GM19467 (cell line): Measurements from ENCODE around the gene ABCC5.

Source experiments
- ATAC-seq: cut with Tn5 transposase; IDR thresholded peaks from one replicate; pipeline ENCODE4 v1.9.1; 2021; ENCODE audit warnings: mild to moderate bottlenecking, moderate library complexity; ENCODE audit not compliant: unreplicated experiment

The ABCC5 gene

GRCh38 chr3:183981990-183982644, 35.6 kb downstream of the ABCC5 start:
- no peak for ATAC-seq

DNA sequence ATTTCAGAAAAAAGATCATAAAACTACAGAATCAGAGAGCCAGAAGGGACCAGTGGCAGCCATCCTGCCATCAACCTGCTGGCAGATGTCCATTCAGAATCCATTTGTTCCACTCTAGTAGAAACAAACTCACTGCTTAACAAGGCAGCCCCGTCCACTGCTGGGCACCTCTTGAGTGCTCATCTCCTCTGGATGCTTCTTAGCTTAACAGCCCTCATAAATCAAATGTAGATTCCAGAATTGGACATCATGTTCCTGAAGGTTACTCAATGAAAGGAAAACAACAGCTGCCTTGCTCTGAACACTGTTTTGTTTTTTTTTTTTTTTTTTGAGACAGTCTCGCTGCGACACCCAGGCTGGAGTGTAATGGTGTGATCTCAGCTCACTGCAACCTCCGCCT, 37.3 kb downstream of the ABCC5 start:
- no peak for ATAC-seq

- no peak for ATAC-seq
Observed at GRCh38 chr3:183975981-183976662, 41.6 kb downstream of the ABCC5 start.

- no peak for ATAC-seq
Observed at GRCh38 chr3:183968666-183969245, 48.9 kb downstream of the ABCC5 start.

DNA sequence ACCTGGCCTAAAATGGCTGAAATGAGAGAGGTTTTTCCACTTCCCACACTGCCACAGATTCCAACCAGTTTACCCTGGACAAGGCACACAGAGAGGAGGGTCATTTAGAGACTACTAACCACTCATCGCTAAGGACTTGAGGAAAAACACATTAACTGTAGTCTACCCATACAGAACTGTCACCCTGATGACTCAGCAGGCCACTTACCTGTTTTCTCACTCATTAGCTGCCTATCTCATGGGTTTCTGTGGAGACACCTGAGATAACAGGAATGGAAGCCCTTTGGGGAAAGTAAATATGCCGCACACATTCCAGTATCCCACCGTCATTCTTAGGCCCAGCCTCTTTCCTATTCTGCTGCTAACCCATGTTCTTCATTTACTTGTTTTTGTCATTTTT, 50.0 kb downstream of the ABCC5 start:
- ATAC-seq, result no peak

DNA sequence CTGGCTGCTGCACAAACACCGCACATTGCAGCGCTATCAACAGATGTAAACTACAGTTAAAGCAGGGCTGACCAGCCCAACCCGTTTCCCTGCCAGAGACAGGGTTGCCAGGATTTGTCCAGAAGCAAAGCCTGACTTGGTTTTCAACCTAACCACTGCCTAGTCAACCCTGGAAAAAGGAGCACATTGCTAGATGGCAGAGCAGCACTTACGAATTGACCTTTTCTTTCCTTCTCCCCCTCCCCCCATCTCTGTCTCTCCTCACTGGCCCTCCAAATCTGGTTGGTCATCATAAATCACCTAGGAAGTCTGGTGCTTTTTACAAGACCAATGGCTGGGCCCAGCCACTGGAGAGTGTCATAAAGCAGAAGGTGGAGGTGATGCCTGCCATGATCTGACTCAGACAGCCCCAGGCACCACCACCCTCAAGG, 51.3 kb downstream of the ABCC5 start:
- no peak for ATAC-seq

- no peak for ATAC-seq
Observed at GRCh38 chr3:183962807-183963206, 54.9 kb downstream of the ABCC5 start.

- ATAC-seq, result no peak
Observed at GRCh38 chr3:183959214-183959613, 58.5 kb downstream of the ABCC5 start.

DNA sequence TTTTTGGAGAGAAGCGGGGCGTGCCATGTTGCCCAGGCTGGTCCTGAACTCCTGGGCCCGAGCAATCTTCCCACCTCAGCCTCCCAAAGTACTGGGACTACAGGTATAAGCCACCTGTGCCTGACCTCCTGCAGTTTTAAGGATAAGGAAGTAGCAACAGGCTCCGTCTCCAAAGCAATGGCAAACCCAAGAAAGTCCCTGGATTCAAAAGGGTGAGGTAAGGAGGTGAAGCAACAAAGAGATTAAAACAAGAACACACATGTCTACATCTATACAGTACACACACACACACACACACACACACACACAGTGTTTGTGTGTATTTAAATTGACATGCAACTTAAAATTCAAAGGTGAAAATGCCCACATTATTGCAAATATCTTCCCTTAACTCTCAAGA, 58.9 kb downstream of the ABCC5 start:
- ATAC-seq, result no peak

DNA sequence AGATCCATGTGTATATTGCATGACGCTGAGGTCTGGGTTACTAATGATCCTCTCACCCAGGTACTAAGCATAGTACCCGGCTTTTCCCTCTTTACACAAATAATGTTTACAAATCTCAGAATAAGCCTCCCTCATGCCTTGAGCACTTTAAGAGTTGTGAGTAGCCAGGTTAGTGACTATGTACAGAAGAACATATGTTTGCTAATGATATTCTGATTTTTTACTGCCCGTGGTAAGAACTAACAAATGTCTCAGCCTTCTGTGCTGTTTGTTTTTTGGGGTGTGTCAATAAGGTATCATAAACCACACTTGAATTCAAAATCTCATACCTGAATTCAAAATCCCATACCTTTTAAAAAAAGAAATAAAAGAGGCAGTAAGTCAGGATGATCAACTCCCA, 59.5 kb downstream of the ABCC5 start:
- no peak for ATAC-seq

DNA sequence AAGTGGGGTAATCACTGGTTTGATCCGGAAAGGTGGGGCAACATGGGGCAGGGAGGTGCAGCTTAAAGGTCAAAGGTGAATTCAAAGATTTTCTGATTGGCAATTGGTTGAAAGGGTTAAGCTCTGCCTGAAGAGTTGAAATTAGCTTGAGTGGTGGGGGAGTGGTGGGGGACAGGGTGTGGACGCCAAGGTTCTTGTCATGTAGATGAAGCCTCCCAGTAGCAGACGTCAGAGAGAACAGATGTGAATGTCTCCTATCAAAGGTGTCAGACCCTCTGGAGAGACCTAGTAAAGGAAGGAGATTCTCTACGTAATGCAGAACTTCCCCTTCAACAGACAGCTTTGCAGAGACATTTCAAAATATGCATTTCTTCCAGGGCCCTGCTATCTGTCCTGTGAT, 62.8 kb downstream of the ABCC5 start:
- no peak for ATAC-seq

GRCh38 chr3:183953471-183954070, 64.1 kb downstream of the ABCC5 start:
- no peak for ATAC-seq

- no peak for ATAC-seq
Observed at GRCh38 chr3:183951459-183951858, 66.2 kb downstream of the ABCC5 start.

GRCh38 chr3:183949690-183950089, 68.0 kb downstream of the ABCC5 start:
- ATAC-seq, result no peak

DNA sequence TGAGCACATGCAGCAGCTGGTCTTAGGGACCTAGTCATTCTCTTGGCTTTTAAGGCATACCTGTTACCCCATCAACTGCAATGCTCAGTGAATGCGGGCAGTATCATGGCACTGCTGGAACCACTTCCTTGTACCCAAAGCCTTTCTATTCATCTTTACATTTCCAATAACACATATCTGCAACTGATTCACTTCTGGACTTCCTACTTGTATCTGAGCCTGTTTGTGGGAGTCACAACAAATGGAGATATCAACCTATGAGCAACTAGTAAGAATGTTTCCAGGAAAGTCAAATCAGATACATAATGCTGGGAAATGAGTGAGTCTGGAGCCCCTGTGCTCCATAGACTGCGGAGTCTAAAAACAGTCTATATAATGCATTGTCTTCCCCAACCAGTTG, 71.6 kb downstream of the ABCC5 start:
- no peak for ATAC-seq

DNA sequence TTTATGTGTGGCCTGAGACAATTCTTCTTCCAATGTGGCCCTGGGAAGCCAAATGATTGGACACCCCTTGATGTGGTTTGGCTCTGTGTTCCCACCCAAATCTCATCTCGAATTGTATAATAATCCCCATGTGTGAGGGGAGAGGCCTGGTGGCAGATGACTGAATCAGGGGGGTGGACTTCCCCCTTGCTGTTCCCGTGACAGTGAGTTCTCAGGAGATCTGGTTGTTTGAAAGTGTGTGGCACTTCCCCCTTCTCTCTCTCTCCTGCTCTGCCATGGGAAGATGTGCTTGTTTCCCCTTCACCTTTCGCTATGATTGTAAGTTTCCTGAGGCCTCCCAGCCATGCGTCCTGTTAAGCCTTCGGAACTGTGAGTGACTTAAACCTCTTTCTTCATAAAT, 72.9 kb downstream of the ABCC5 start:
- no peak for ATAC-seq

DNA sequence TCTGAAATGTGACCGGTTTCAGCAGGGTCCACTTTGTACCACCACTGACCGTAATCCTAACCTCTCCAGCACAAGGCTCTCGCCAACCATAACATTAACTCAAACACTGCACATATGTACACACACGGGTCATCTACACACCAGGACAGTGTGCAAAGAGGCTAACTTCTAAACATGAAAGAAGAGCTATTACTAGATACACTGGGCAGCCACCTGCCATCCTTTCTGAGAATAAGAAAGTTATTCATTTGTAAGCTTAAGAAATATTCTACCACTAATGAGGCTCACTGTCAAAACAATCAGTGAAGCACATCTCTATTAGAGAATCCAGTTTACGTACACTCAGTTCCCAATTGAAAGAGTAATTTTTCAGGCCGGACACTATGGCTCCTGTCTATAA, 73.9 kb downstream of the ABCC5 start:
- no peak for ATAC-seq

DNA sequence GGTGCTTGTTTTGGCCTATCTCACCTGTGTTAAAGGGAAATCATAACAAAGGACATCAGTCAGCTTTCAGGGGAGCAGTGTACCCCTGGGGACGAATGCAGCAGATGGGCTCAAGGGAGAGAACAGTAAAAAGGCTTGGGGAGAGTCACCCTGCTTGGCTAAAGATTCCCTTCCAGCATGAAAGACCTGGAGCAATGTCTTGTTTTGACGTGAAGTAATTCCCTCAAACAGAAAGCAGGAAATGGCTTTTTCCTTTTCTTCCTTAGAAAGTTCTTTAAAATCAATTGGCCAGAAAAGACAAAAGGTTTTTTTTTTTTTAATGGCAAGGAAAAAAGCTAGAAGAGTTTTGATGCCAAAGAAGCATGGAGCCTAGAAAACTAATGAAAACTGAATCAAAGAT, 76.5 kb downstream of the ABCC5 start:
- no peak for ATAC-seq

DNA sequence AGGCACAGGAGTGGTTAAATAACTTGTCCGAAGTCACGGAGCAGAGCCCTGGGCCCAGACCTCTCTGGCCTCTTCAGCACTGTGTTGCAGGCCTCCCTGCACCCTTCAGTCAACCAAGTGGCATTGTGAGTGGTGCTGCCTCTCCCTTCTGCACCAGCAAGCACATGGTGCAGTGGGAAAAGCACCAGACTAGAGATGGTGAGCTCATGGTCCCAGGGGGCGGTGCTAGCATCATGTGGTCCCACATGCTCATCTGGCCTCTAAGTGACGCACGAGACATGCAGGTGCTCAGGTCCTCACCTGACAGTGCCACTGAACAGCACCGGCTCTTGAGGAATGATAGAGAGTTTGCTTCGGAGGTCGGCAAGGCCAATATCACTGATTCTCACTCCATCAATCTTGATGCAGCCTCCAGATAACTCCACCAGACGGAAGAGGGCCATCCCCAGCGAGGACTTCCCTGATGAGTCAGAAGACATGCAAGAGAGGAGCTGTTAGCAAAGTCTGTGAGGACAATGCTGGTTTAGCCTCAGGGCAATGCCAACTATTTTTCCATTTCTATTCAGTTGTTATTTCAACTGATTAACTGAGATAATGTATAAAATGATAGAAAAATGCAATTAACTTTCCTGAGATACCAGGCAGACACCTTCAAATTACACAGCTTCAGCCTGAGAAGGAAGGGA, 79.9 kb downstream of the ABCC5 start:
- no peak for ATAC-seq

- ATAC-seq, result no peak
Observed at GRCh38 chr3:183933160-183933559, 84.5 kb downstream of the ABCC5 start.

GRCh38 chr3:183931881-183932280, 85.8 kb downstream of the ABCC5 start:
- no peak for ATAC-seq
